GM18868 (cell line): Measurements from ENCODE around the gene ESR1.
A peak's percentile ranks its signal among the peaks of the same experiment; 100 is the strongest.
"Not testable (repeated sequence)": the region's sequence is repeated elsewhere in the genome, so short reads cannot be mapped to it uniquely, and the experiment has no call there.

Experiments used
- ATAC-seq: cut with Tn5 transposase; IDR thresholded peaks from one replicate; pipeline ENCODE4 v1.9.1; 2021; ENCODE audit warnings: mild to moderate bottlenecking, moderate library complexity; ENCODE audit not compliant: unreplicated experiment

Gene ESR1

DNA sequence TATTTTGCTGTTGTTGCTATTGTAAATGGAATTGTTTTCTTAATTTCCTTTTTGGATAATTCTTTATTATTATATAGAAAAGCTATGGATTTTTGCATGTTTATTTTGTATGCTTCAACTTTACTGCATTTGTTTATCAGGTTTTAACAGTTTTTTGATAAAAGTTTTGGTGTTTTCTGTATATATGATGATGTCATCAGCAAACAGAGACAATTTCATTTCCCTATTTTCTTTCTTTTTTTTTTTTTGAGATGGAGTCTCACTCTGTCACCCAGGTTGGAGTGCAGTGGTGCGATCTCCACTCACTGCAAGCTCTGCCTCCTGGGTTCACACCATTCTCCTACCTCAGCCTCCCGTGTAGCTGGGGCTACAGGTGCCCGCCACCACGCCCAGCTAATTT lies 156.9 kb downstream of the ESR1 start:
- not testable (repeated sequence) for ATAC-seq

DNA sequence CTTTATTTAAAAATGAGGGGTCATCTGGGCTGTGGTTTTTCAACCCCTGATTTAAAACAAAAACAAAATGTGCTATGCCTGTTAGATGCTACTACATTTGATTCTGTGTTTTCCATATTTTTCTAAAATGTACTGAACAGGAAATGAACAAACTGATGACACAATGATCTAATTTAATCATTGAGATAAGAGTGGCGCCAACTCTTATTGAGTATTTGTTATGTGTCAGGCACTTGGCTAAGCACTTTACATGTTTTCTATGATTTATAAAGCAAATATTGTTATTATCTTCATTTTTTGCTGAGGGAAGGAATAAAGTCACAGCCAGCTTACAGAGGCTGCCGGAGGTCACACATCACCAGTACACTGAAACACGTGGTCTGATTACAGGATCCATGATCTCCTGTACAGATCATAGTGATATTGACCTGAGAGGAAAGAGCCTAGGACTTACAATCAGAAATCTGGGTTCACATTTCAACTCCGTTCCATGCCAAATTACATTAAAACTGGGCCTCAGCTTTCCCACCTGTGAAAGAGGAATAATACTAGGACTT lies 166.7 kb downstream of the ESR1 start:
- ATAC-seq = no peak

DNA sequence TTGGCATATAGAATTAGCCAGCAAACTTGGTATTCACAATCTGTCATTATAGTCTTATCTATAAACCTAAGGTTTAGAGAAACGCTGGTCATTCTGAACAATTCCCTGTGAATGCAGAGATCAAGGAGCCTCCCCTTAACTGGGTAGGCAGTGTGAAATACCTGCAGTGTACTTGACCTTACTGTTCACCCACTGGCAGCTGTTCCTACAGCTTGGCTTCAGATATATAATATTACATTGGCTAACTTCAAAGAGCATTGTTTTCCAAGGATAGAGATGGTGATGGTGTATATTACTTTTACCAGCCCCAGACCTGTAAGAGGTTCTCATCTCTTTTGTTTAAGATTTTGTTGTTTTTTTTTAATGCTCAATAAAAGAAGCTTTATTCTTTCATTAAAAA lies 168.3 kb downstream of the ESR1 start:
- ATAC-seq = no peak

DNA sequence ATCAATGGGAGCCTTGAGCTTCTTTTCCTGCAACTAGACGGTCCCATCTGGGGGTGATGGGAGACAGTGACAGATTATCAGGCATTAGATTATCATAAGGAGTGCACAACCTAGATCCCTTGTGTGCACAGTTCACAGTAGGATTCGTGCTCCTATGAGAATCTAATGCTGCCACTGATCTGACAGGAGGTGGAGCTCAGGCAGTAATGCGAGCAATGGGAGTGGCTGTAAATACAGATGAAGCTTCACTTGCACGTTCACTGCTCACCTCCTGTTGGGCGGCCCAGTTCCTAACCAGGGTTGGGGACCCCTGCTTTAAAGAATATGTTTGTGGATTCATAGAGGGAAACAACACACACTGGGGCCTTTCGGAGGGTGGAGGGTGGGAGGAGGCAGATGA lies 180.7 kb downstream of the ESR1 start:
- not testable (repeated sequence) for ATAC-seq

DNA sequence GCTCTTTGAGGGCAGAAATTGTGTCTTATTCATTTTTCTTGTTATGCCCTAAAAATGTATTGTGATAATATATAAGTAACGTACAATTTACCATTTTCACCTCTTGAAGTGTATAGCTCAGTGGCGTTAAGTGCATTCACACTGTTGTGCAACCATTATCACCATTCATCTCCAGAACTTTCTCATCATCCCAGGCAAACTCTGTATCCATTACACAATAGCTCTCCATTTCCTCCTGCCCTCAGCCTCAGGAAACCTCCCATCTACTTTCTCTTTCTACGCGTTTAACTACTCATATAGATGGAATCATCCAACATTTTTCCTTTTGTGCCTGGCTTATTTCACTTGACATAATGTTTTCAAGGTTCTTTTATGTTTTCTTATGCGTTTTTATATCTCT lies 184.6 kb downstream of the ESR1 start:
- no peak for ATAC-seq

DNA sequence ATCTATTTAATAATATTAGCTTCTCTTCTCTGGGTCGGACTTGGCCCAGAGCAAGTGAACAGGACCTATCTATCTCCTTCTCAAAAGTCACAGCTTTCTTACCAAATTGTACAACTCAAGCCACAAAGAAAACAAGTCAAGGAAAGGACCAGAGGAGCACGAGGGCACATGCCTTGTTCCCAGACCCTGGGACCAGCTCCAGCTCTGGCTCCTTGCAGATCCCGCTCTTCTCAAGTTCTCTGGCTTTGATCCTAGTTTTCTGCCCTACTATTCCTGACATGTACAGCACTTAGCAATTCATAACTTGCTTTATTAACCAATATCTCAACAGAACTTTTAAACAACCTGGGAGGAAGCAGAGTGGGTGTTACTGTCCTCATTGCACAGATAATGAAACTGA lies 185.9 kb downstream of the ESR1 start:
- ATAC-seq = no peak

DNA sequence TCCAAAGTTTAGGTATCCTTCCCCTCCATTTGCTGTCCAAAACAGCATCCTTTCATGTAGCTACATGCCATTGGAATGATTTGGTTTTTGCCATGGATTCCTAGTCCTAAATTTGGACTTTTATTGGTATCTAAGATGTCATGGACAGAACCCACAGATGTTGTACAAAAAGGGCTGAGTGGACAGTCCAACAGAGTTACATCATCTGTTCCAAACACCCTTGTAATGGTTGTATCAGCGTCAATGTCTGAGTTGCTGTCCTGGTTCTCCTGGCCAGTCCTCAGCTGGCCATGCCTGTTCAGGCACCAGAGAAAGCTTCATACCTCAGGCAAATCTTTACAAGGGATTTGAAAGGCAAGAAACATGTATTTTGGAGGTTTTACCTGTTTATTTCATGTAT lies 191.3 kb downstream of the ESR1 start:
- no peak for ATAC-seq

DNA sequence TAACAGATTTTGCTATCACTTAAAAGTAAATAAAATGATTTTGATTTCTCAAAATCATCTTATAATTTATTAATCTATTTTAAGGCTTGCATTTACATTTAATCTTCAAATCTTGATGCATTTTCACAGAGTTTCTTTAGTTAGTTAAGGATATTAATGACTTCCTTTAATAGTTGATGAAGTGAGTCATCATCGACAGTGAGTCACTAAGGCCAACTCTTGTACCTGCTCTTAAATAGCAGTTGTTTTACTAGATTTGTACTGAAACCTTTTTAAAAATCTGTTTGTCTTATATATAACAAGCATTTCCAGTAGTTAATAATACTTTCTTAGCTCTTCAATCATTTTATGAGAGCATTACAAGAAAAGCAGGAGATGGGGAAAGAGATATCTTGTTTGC lies 191.7 kb downstream of the ESR1 start:
- ATAC-seq = no peak

DNA sequence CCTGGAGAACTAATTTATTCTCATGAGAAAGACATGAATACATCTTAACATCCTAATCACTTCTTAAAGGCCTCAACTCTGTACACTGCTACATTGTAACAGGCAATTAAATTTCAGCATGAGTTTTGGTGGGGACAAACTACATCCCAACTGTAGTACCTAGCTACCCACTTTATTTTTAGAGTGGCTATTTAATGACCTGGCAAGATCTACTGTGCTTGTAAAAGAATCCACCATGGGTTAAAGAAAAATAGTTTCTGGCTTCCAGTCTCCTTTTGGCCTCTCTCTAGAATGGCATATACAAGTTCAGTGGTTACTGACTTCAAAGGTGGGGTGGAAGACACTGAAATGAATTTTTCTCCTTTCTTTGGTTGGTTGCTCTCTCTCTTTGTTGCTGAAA lies 193.9 kb downstream of the ESR1 start:
- no peak for ATAC-seq

DNA sequence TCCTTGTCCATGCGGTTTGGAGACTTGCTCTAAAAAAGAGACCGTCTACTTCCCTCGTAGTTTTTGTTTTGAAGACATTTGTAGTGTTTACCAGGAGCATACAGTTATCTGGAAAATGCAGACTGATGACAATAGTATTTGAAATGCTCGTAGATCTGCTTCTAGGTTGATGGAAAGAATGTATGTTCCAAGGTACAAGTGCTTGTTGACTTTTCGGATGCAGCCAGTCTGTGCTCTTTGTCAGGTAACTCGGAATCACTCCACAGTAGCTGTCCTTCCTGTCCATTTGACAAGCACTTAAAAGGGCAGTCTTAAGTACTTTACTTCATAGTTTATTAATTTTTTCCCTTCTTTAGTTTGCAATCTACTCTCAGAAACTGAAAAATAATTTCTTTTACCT lies 194.8 kb downstream of the ESR1 start:
- no peak for ATAC-seq

DNA sequence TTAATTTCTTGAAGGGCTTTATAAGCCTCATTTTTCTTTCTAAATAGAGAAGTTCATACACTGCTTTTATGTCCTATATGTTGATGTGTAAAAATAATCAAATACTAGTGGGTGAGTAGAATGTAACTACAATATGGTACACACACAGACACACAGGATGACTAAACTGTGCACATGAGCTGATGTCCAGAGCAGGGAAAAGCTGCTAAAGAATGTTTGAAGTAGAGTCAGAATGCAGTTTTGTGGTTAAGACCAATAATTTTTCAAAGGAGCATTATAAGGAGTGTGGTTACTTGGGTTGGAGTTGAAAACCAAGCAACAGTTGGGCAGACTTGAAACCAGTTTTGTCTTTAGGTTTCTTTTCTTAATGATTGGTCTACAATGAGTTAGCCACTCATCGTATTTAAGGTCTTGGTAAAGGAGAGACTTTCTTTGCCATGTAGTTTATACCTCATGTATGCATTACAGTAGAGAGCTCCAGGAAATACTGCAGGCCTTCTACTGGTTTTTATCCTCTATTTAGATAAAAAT lies 196.6 kb downstream of the ESR1 start:
- ATAC-seq = no peak

DNA sequence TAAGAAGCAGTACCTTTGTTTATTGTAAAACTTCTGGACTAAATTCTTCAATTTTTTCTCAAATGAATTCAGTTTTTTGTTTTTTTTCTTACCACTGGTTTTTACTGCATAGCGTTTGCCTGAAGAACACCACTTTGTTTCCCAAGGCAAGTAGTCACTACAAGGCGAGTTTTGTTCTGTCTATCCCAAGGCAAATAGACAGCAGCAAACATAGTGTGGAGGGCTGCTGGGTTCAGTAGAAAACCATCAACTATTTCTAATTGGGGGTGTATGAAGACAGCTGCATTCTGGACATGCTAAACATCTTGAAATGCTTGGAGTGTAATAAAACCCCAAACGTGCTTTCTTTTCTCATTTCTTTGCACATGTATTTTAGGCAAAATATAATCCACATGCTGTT lies 197.4 kb downstream of the ESR1 start:
- no peak for ATAC-seq

DNA sequence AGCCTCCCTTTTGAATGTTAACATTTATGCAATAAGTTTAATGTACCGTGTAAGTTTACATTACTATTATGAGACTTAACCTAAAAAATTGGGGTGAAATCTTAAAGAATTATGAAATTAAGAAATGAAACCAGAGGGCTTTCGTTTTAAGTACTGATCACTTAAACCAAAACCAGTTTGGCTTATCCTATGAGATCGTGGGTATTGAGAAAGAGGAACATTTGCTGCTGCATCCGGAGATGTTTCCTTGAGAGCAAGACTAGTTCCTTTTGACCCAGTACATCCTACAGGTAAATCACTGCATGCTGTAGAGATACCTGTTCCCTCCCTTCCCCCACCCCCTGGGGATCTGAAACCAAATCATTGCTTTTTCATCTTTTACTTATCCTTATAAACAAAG lies 201.3 kb downstream of the ESR1 start:
- ATAC-seq = no peak

DNA sequence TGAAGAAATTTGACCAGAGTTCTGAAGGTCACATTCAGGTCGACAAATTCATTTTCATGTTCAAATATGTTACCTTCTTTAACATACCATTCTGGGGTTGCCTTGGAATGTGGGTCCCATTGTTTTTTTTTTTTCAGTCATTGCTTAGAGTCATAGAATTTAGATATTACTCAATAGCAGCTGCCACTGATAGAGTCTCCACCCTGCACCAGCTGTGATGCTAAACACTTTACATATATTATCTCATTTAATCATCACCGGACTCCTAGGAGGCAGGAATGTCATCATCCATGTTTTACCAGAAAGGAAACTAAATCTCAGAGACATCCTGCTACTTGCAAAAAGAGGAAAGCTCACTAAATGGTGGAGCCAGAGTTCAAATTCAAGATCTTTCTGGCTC lies 204.7 kb downstream of the ESR1 start:
- ATAC-seq = no peak

DNA sequence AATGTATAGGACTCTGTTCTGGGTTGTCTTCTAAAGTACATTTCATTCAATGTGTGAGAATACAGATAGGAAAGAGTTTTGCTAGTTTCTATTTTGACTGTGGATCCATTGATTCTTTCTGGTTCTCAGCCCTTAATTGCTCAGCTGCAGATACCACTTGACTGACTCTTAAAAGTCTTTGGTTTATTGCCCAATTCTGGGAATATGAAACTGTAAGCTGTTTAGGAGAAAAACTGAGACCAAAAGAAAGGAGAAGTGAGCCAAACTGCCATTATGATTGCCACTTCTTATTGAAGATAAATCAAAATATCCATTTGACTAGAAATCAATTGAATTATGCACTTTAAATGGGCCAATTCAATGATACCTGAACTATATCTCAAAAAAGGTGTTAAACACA lies 211.4 kb downstream of the ESR1 start:
- no peak for ATAC-seq

DNA sequence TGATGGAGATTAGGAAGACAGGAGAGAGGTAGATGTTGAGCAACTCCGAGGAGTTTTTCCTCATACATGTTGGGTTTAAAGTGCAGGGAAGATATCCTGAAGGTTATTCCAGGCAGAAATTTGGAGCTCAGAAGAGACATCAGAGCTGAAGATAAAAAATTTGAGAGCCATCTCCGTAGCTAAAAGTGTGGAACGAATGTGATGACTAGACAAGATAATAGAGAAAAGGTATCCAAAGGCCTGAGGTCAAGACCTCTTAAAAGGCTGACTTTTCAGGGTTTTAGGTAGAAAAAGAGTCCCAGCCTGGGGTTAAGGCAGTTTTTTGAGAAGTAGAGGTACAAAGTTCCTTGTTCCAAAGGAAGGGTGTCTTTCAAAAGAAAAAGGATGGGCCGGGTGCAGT lies 214.8 kb downstream of the ESR1 start:
- ATAC-seq = no peak

DNA sequence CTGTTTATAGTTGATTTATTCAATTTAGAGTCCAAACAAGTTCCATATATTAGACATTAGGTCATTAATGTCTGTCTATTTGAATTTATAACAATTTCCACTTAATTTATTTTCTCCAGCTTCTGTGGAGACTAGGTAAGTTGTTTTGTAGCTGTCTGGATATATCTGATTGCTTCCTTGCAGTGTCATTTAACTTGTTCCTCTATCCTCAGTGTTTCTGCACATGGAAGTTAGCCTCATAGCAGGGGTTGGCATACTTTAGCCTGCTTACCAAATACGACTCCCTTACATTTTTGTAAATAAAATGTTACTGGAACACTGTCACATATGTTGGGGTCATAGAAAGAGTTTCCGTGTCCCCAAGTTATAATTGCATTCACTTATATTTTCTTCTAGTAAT lies 216.1 kb downstream of the ESR1 start:
- ATAC-seq = no peak

DNA sequence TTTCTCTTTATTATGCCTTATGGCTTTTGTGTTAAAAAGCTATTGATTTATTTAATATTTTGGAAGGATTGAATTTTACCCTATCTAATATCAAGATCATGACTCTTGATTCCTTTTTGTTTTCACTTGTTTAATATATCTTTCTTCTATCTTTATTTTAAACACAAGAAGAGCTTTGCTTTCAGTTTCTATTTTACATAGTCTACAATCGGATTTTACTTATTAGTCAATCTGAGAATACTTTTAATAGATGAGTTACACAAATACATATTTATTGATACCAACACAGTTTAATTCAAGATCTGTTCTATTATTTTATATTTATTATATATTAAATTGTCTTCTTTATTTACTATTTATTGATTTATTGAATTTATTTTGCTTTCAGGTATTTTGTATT lies 218.8 kb downstream of the ESR1 start:
- ATAC-seq = peak; percentile 57

DNA sequence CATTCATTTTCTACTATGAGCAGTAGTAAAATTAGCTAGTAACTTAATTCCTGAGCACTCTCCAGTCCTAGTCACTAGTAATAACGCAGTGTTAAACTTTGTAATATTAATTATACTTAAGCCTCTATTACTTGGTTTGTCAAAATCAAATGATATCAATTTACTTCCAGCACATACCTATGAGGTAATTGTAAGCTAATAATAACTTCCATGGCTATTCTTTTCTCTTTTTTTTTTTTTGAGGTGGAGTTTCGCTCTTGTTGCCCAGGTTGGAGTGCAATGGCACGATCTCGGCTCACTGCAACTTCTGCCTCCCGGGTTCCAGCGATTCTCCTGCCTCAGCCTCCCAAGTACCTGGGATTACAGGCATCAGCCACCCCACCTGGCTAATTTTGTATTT lies 219.3 kb downstream of the ESR1 start:
- ATAC-seq = not testable (repeated sequence)

DNA sequence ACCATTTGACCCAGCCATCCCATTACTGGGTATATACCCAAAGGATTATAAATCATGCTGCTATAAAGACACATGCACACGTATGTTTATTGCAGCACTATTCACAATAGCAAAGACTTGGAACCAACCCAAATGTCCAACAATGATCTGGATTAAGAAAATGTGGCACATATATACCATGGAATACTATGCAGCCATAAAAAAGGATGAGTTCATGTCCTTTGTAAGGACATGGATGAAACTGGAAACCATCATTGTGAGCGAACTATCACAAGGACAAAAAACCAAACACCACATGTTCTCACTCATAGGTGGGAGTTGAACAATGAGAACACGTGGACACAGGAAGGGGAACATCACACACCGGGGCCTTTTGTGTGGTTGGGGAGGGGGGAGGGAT lies 226.3 kb downstream of the ESR1 start:
- not testable (repeated sequence) for ATAC-seq

DNA sequence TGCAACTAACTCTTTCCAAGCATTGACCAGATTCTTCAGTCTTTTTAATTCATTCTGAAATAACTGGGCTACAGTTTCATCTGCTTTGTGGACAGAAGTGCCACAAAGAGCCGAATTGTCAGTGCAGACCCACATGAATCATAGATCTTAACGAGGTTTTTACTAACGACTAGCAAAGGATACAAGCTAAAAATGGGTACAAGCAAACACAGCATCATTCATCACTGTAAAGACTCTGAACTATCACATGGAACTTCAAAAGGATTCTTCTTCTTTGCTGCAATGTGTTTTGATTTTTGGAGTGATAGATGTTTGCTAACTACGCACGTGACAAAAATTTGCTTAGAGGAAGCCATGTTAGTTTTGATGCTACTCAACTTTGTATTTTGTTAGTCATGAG lies 227.1 kb downstream of the ESR1 start:
- no peak for ATAC-seq

DNA sequence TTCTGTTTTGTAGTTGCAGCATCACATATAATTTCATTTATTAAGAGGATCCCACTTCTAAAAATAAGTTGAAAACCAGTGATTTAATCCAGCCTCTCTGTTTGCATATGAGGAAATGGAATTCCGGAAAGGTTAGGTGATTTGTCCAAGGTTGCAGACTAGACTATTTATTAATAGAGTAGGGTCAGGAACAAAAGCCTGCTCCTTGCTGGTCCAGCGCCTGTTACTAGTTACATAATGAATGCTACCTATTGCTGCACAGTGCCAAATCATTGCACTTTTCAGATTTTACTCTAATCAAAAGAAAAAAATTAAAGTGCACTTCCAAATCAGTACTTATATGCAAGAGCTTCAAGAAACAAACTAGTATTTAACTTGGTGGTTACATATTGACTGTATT lies 238.6 kb downstream of the ESR1 start:
- no peak for ATAC-seq

DNA sequence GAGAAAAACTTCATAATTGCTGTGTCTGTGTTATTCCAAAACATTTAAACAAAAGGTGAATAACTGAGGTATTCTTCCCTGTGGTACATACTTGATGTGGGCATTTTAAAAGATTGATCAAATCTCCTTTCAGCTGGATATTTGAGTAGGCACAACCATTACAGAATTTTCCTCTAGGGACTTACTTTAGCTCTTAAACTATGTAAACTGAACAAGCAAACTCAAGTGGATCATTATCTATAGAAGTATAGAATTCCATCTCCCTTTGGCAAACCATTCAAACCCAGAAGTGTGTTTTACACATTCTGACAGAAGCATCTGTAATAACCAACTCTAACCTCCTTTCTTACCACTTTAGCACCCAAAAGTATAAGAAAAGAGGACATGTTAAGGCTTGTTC lies 241.4 kb downstream of the ESR1 start:
- no peak for ATAC-seq

DNA sequence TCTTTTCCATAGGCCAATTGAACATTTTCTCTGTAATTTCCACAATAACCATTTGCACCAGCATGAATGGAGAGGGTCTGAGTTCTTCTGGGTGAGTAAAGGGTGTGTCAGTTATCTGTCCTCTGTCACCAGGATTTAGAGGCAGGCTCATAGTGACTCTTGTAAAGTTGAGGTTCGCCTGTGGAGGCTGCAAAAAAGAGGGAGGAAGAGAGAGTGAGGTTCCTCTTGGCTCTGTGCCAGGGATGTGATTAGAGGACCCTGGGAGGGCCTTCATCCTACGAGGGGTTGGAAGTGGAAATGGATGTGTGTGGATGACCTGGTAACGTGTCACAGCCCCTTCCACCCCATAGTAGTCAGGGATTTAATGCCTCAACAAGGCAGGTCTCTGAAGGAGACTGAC lies 242.0 kb downstream of the ESR1 start:
- ATAC-seq = no peak
